Measurements from ENCODE around the gene AGPAT4. TPM values are rescaled to one million over a fixed set of nuclear protein-coding genes. Genes with fewer than 3 reads are reported as not detected.

The AGPAT4 gene
- total RNA-seq, 1 experiment from 2014 or later: 5.5 TPM

GRCh38 chr6:161166176-161166575, 107.7 kb downstream of the AGPAT4 start:
- no peak for DNase-seq (ENCODE audit: low read depth)

GRCh38 chr6:161164182-161164625, 109.7 kb downstream of the AGPAT4 start:
- no peak for DNase-seq (ENCODE audit: low read depth)

GRCh38 chr6:161163466-161164181, 110.2 kb downstream of the AGPAT4 start:
- DNase-seq (ENCODE audit: low read depth): no peak

- DNase-seq (ENCODE audit: low read depth): no peak
Observed at GRCh38 chr6:161162722-161163121, 111.1 kb downstream of the AGPAT4 start.

GRCh38 chr6:161161889-161162624, 111.8 kb downstream of the AGPAT4 start:
- no peak for DNase-seq (ENCODE audit: low read depth)

GRCh38 chr6:161161121-161161520, 112.7 kb downstream of the AGPAT4 start:
- DNase-seq (ENCODE audit: low read depth): no peak

GRCh38 chr6:161154796-161155335, 119.0 kb downstream of the AGPAT4 start:
- DNase-seq (ENCODE audit: low read depth): no peak

GRCh38 chr6:161153725-161154124, 120.1 kb downstream of the AGPAT4 start:
- no peak for DNase-seq (ENCODE audit: low read depth)

GRCh38 chr6:161152907-161153662, 120.8 kb downstream of the AGPAT4 start:
- peak; percentile 37 for DNase-seq (ENCODE audit: low read depth)

- DNase-seq (ENCODE audit: low read depth): no peak
Observed at GRCh38 chr6:161152527-161152862, 121.4 kb downstream of the AGPAT4 start.

- no peak for DNase-seq (ENCODE audit: low read depth)
Observed at GRCh38 chr6:161151660-161152526, 122.0 kb downstream of the AGPAT4 start.

GRCh38 chr6:161151059-161151645, 122.7 kb downstream of the AGPAT4 start:
- no peak for DNase-seq (ENCODE audit: low read depth)

GRCh38 chr6:161150566-161150965, 123.3 kb downstream of the AGPAT4 start:
- DNase-seq (ENCODE audit: low read depth): no peak

GRCh38 chr6:161150136-161150535, 123.7 kb downstream of the AGPAT4 start:
- DNase-seq (ENCODE audit: low read depth): no peak

GRCh38 chr6:161143663-161144430, 130.0 kb downstream of the AGPAT4 start:
- no peak for DNase-seq (ENCODE audit: low read depth)

GRCh38 chr6:161142957-161143296, 130.9 kb downstream of the AGPAT4 start:
- DNase-seq (ENCODE audit: low read depth): no peak

GRCh38 chr6:161141173-161141572, 132.7 kb downstream of the AGPAT4 start:
- DNase-seq (ENCODE audit: low read depth): no peak

GRCh38 chr6:161140554-161140875, 133.3 kb downstream of the AGPAT4 start:
- DNase-seq (ENCODE audit: low read depth): no peak

GRCh38 chr6:161139766-161140553, 133.9 kb downstream of the AGPAT4 start:
- no peak for DNase-seq (ENCODE audit: low read depth)
